Glutamatergic neuron (in vitro differentiated cells): ENCODE measurements around the gene ACTR1A. TPM values are rescaled to one million over a fixed set of nuclear protein-coding genes. Genes with fewer than 3 reads are reported as not detected.

Source experiments
- DNase-seq: peaks from one replicate; pipeline ENCODE4 v3.0.0; 2022
- H3K27ac Mint-ChIP-seq: one replicate; pipeline ENCODE4 v1.8.0; 2020; ENCODE audit warnings: mild to moderate bottlenecking, mixed read lengths, inconsistent platforms; ENCODE audit not compliant: unreplicated experiment
- H3K27me3 Mint-ChIP-seq: one replicate; pipeline ENCODE4 v1.8.0; 2020; ENCODE audit warnings: mild to moderate bottlenecking, moderate library complexity, mixed read lengths, inconsistent platforms; ENCODE audit not compliant: unreplicated experiment
- H3K36me3 Mint-ChIP-seq: one replicate; pipeline ENCODE4 v1.8.0; 2020; ENCODE audit warnings: mild to moderate bottlenecking, mixed read lengths, inconsistent platforms; ENCODE audit not compliant: unreplicated experiment
- H3K4me1 Mint-ChIP-seq: one replicate; pipeline ENCODE4 v1.8.0; 2020; ENCODE audit warnings: mild to moderate bottlenecking, low read depth, mixed read lengths, inconsistent platforms; ENCODE audit not compliant: unreplicated experiment
- H3K4me3 Mint-ChIP-seq: one replicate; pipeline ENCODE4 v1.8.0; 2020; ENCODE audit warnings: mild to moderate bottlenecking, mixed read lengths, inconsistent platforms; ENCODE audit not compliant: unreplicated experiment
- H3K9me3 Mint-ChIP-seq: one replicate; pipeline ENCODE4 v1.8.0; 2020; ENCODE audit warnings: mild to moderate bottlenecking, moderate library complexity, mixed read lengths, inconsistent platforms; ENCODE audit not compliant: unreplicated experiment
- CTCF ChIP-seq: fragments of 200-600 bp; sonication (generic); IDR thresholded peaks from one replicate; pipeline ENCODE4 v1.5.0; 2021; ENCODE audit not compliant: partially characterized antibody, unreplicated experiment
- total RNA-seq: library from RNA; stranded (reverse); fragmentation: NEBNext Ultra II Directional; extraction: Animal tissue kit (Norgen Biotek cat#: 25700); gene quantifications from one replicate; pipeline ENCODE4 v1.2.1, GENCODE V29; 2021; ENCODE audit not compliant: unreplicated experiment

Gene ACTR1A
- total RNA-seq, 1 donor from 2014 or later = 250 TPM

DNA sequence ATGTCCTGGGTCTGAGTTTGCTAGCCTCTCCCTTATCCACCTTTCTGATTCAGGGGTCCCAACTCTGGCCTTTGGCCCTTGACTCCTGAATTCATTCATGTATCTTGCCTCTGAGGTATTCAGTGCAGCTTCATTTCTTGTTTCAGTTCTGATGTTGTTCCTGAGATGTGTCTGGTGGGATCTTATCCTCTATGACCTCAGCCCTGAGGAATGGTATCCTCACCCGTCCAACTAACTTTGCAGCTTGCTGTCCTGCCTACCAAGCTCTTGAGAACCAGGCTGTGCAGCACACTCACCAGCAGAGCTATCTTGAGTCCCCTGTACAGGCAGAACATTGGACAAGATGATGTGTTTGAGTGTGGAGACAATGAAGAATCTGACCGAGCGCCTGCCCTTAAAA is 15.0 kb upstream of the ACTR1A start:
- H3K36me3 Mint-ChIP-seq = no peaks in the 10 kb centered on the region

DNA sequence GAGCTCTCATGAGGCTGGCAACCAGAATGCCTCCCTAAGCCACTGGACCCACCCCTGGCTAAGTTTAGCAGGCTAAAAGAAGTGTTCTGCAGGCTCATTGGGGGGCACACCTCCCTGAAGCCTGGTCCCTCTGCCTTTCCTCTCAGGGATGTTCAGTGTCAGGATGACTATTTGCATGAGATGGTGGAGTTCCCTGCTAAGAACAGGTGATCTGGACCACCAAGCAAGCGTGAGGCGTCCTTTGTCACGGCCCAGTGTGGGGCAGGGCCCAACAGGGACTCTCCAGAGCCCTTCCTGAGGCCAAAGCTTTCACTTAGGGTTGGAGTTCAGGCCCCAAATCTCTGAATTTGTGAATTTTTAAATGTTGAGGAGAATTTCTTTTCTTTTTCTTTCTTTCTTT is 13.2 kb upstream of the ACTR1A start:
- H3K27me3 Mint-ChIP-seq = no peaks in the 10 kb centered on the region
- no peaks in the 10 kb centered on the region for H3K9me3 Mint-ChIP-seq
- H3K4me3 Mint-ChIP-seq = no peak overlapping the region
- no peaks in the 10 kb centered on the region for H3K36me3 Mint-ChIP-seq
- no peak overlapping the region for H3K27ac Mint-ChIP-seq
- no peak for DNase-seq
- TF ChIP-seq CTCF = no peak
- H3K4me1 Mint-ChIP-seq = peaks cover 4% of the 10 kb centered on the region

More for the DNA sequence above, 15.0 kb upstream of the ACTR1A start:
- Mint-ChIP-seq H3K27me3 (no peaks in the 10 kb centered on the region), H3K4me3 (no peak overlapping the region), H3K9me3 (no peaks in the 10 kb centered on the region), H3K27ac (no peak overlapping the region), H3K4me1 (peaks cover 4% of the 10 kb centered on the region)
- TF ChIP-seq CTCF = no peak
- DNase-seq = no peak

DNA sequence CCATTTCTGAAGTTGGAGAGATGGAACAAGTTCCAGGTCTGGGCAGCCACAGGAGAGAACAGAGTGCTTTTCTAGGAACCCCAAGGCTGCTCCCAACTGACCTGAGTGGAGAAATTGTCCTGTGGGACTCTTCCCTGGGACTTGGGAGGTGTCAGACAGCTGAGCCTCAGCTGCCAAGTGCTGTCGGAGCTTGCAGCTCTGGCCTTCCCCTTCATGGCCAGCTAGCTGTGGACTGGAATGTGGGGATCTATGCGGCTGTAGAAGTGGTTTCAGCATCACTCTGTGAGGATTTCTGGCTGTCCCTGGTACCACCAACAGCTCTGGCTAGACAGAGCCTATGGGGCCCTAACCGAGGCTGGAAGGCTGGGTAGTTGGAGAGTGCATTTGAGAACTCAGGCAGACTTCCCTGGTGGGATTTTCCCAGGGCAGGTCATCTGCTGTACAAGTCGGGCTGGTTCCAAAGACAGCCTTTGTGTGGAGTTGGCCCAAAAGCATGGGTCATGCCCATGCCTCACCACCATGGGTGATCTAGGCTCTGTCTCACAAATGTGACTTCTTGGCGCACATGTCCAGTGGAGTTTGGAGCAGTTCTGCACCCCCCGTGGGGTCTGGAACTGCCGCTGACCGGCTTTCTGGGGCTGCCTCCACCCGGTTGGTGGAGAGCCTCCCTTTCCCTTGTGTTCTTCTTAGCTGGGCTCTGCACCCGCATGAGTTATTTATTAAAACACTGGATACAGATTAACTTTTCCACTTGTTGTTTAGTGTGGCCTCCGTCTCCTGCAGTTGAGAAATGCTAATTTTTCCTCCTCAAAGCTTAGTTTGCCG is 12.2 kb upstream of the ACTR1A start:
- Mint-ChIP-seq H3K4me3 (no peak overlapping the region), H3K27ac (no peak overlapping the region), H3K4me1 (peaks cover 4% of the 10 kb centered on the region), H3K36me3 (no peaks in the 10 kb centered on the region), H3K27me3 (no peaks in the 10 kb centered on the region), H3K9me3 (no peaks in the 10 kb centered on the region)
- no peak for DNase-seq
- no peak for TF ChIP-seq CTCF

- H3K27me3 Mint-ChIP-seq = no peaks in the 10 kb centered on the region
- H3K9me3 Mint-ChIP-seq = no peaks in the 10 kb centered on the region
- no peak for DNase-seq
- H3K27ac Mint-ChIP-seq = no peak overlapping the region
- H3K4me1 Mint-ChIP-seq = peaks cover 7% of the 10 kb centered on the region
- TF ChIP-seq CTCF = no peak
- no peak overlapping the region for H3K4me3 Mint-ChIP-seq
- no peaks in the 10 kb centered on the region for H3K36me3 Mint-ChIP-seq
Measured at GRCh38 chr10:102511583-102512274, 9.2 kb upstream of the ACTR1A start.

DNA sequence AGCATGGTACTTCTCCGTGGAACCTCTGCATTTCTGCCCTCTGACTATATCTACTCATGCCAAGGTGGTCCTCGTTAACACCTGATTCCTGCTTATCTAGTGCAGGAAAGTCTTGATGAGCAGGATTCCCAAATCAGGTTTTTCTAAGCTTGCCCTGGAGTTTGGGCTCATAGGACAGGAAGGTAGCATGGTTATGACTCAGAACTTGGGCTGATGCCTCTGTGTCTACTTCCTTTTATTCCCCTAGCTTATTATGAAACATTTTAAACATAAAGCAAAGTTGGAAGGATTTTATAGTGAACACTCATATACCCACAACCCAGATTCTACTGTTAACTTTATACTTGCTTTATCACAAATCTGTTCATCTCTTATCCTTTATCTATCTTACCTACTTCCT is 6.9 kb upstream of the ACTR1A start:
- Mint-ChIP-seq H3K27ac (no peak overlapping the region), H3K9me3 (no peaks in the 10 kb centered on the region), H3K36me3 (no peaks in the 10 kb centered on the region), H3K4me1 (peaks cover 14% of the 10 kb centered on the region), H3K27me3 (no peaks in the 10 kb centered on the region), H3K4me3 (no peak overlapping the region)
- no peak for TF ChIP-seq CTCF
- DNase-seq = no peak
